Esophagus squamous epithelium (tissue), 5 donors: ENCODE measurements around the gene ZNF613. TPM values are rescaled to one million over a fixed set of nuclear protein-coding genes. Genes with fewer than 3 reads are reported as not detected.

Experiments
- DNase-seq: peaks from one replicate; lab custom pipeline; 2025; lab: John Stamatoyannopoulos, UW
- H3K27ac ChIP-seq, 4 donors: fragments of 200-600 bp; sonication (generic); one replicate each; pipeline ENCODE4 v1.5.1; 2016 to 2019; ENCODE audit warnings: mild to moderate bottlenecking in 1 of 4
- H3K27me3 ChIP-seq, 4 donors: fragments of 200-600 bp; sonication (generic); 1 replicate in 3 of 4; 2 replicates in 1 of 4; pipeline versions ENCODE4 v1.5.1 to v1.6.0; 2017 to 2021; ENCODE audit warnings: antibody characterized with exemption in 1 of 4
- H3K36me3 ChIP-seq, 3 donors: fragments of 200-600 bp; sonication (generic); one replicate each; pipeline ENCODE4 v1.5.1; 2016 to 2019
- H3K4me1 ChIP-seq, 3 donors: fragments of 200-600 bp; sonication (generic); one replicate each; pipeline ENCODE4 v1.5.1; 2017 to 2019
- H3K4me3 ChIP-seq, 4 donors: fragments of 200-600 bp; sonication (generic); 1 replicate in 3 of 4; 2 replicates in 1 of 4; pipeline ENCODE4 v1.5.1; 2016 to 2019; ENCODE audit warnings: mild to moderate bottlenecking in 2 of 4, moderate library complexity in 1 of 4
- H3K9me3 ChIP-seq, 3 donors: fragments of 200-600 bp; sonication (generic); one replicate each; pipeline ENCODE4 v1.5.1; 2016 to 2019
- CTCF ChIP-seq, 6 experiments: fragments of 450-650 bp in 4 of 6; fragments of 200-600 bp in 2 of 6; sonication (generic) in 2 of 6; IDR thresholded peaks; one replicate each; pipeline ENCODE4 v1.5.1; 2016 to 2019; ENCODE audit warnings: antibody characterized with exemption in 6 of 6, mild to moderate bottlenecking in 4 of 6, moderate library complexity in 4 of 6
- POLR2A ChIP-seq, 4 donors: fragments of 450-650 bp; IDR thresholded peaks; one replicate each; pipeline ENCODE4 v1.6.1; 2017; ENCODE audit warnings: antibody characterized with exemption in 4 of 4, mild to moderate bottlenecking in 4 of 4, moderate library complexity in 3 of 4
- WGBS, 2 donors: methylation state at CpG; one replicate each; pipeline ENCODE4 v1.1.5; 2018; 5-methylcytosine and 5-hydroxymethylcytosine counted together
- intact Hi-C: fragments of 100-400 bp; cut with DNase I; formaldehyde crosslinking; loops from one replicate; pipeline ENCODE4 v1.15.0; 2022
- total RNA-seq, 4 donors: library from RNA; depleted of rRNA; stranded (reverse); fragments of >200 nt; gene quantifications; one replicate each; pipeline ENCODE4 v1.1.0, GENCODE V29; 2016
- donor health status: DM: yes; HTN: yes; CAD: no.

Gene ZNF613
- total RNA-seq, 4 donors from 2014 or later, result 2.9 to 12.0 (median 7.6) TPM

- no peaks in the 10 kb centered on the region for H3K36me3 ChIP-seq
- H3K4me1 ChIP-seq, result no peaks in the 10 kb centered on the region
- WGBS, 2 donors, result 92% methylated on average over 1 of the region's 1 CpG
- no peaks in the 10 kb centered on the region for H3K27me3 ChIP-seq
- H3K27ac ChIP-seq, result no peak overlapping the region
- peaks cover 0 to 96% (median 60%) of the 10 kb centered on the region in 3 donors for H3K9me3 ChIP-seq
- no peak overlapping the region for H3K4me3 ChIP-seq
- intact Hi-C loops, result no loop called here
- DNase-seq, result no peak
- no peak for TF ChIP-seq CTCF (IDR thresholded peaks at IDR 0.05)
Measured at GRCh38 chr19:51916167-51916566, 11.1 kb upstream of the ZNF613 start.

- no peaks in the 10 kb centered on the region for H3K36me3 ChIP-seq
- H3K27ac ChIP-seq, result no peak overlapping the region
- H3K4me3 ChIP-seq, result no peak overlapping the region
- no peaks in the 10 kb centered on the region for H3K4me1 ChIP-seq
- 75 to 90% methylated on average over 3 of the region's 3 CpGs for WGBS, 2 donors
- TF ChIP-seq CTCF (IDR thresholded peaks at IDR 0.05), result no peak
- no peak for DNase-seq
- intact Hi-C loops, result loop anchor here (10.0 kb wide), 1 partner anchor 65 kb away; the partner anchor contains the start of gene ZNF350
- peaks cover 0 to 99% (median 79%) of the 10 kb centered on the region in 3 donors for H3K9me3 ChIP-seq
- no peaks in the 10 kb centered on the region for H3K27me3 ChIP-seq
Measured at GRCh38 chr19:51919606-51920005, 7.7 kb upstream of the ZNF613 start.

GRCh38 chr19:51921949-51922348 lies 5.3 kb upstream of the ZNF613 start:
- intact Hi-C loops, result loop anchor here (2.0 to 10.0 kb wide), 2 partner anchors 17 to 63 kb away; partner anchors contain the start of gene ZNF350

GRCh38 chr19:51926426-51926783 lies 867 bp upstream of the ZNF613 start:
- H3K4me3 ChIP-seq, result peak overlapping the region; percentile 77 to 92 (median 84)
- intact Hi-C loops, result loop anchor here (10.0 kb wide), 1 partner anchor 58 kb away; the partner anchor contains the start of gene ZNF350
- WGBS, 2 donors, result 28 to 39% methylated on average over 11 of the region's 11 CpGs
- H3K9me3 ChIP-seq, result peaks cover 0 to 46% (median 28%) of the 10 kb centered on the region in 3 donors
- H3K4me1 ChIP-seq, result peaks cover 6 to 16% (median 6%) of the 10 kb centered on the region in 3 donors
- no peak for DNase-seq
- peaks cover 0 to 20% (median 0%) of the 10 kb centered on the region in 3 donors for H3K36me3 ChIP-seq
- peak overlapping the region; percentile 81 to 91 (median 90) for H3K27ac ChIP-seq
- no peaks in the 10 kb centered on the region for H3K27me3 ChIP-seq
- TF ChIP-seq CTCF (IDR thresholded peaks at IDR 0.05) (no peak), POLR2A (IDR thresholded peaks at IDR 0.05) (no peak)

More at GRCh38 chr19:51921949-51922348, 5.3 kb upstream of the ZNF613 start:
- Histone ChIP-seq H3K27me3 (no peaks in the 10 kb centered on the region), H3K36me3 (no peaks in the 10 kb centered on the region), H3K9me3 (peaks cover 0 to 77% (median 57%) of the 10 kb centered on the region in 3 donors), H3K4me1 (peaks cover 0 to 4% (median 0%) of the 10 kb centered on the region in 3 donors), H3K4me3 (no peak overlapping the region), H3K27ac (no peak overlapping the region)
- no peak for DNase-seq
- 85 to 93% methylated on average over 6 to 7 of the region's 8 CpGs for WGBS, 2 donors
- TF ChIP-seq CTCF (IDR thresholded peaks at IDR 0.05) (no peak), POLR2A (IDR thresholded peaks at IDR 0.05) (no peak)

DNA sequence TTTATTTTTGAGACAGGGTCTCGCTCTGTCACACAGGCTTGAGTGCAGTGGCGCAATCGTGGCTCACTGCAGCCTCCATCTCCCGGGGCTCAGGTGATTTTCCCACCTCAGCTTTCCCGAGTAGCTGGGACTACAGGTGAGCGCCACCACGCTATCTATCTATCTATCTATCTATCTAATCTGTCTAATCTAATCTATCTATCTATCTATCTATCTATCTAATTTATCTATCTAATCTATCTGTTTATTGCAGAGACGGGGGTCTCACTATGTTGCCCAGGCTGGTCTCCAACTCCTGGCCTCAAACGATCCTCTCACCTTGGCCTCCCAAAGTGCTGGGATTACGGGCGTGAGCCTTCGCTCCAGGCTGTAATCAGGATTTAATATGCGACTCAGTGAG lies 587 bp downstream of the ZNF613 start:
- H3K9me3 ChIP-seq, result peaks cover 0 to 45% (median 18%) of the 10 kb centered on the region in 3 donors
- 19 to 39% methylated on average over 9 to 13 of the region's 13 CpGs for WGBS, 2 donors

More for the DNA sequence above, 587 bp downstream of the ZNF613 start:
- TF ChIP-seq POLR2A (IDR thresholded peaks at IDR 0.05), result no peak
- no peak for TF ChIP-seq CTCF (IDR thresholded peaks at IDR 0.05)
- peaks cover 0 to 35% (median 0%) of the 10 kb centered on the region in 3 donors for H3K36me3 ChIP-seq
- peak overlapping the region; percentile 77 to 92 (median 84) for H3K4me3 ChIP-seq
- intact Hi-C loops, result loop anchor here (10.0 kb wide), 1 partner anchor 57 kb away; the partner anchor contains the start of gene ZNF350
- H3K4me1 ChIP-seq, result peaks cover 6 to 16% (median 6%) of the 10 kb centered on the region in 3 donors
- H3K27ac ChIP-seq, result peak overlapping the region in 3 of 4 donors; percentile 81 to 91 (median 89)
- H3K27me3 ChIP-seq, result no peaks in the 10 kb centered on the region
- DNase-seq, result no peak
